A673 (cell line): Measurements from ENCODE around the gene UBN2.

Experiments used
- CTCF ChIP-seq: fragments of 300-800, 200-600 bp; sonication (generic); conservative IDR thresholded peaks from 2 replicates; pipeline ENCODE4 v1.5.1; 2017; ENCODE audit warnings: low read depth, mild to moderate bottlenecking, antibody characterized with exemption, low read length, moderate library complexity, mixed read lengths
- EZH2 ChIP-seq: fragments of 200-600 bp; sonication (generic); IDR thresholded peaks from 2 replicates; pipeline ENCODE4 v1.6.1; 2017; ENCODE audit warnings: borderline replicate concordance, low read depth, mild to moderate bottlenecking, mixed read lengths, antibody characterized with exemption, low read length; ENCODE audit not compliant: poor library complexity, severe bottlenecking

GRCh38 chr7:139182363-139182762, 48.7 kb upstream of the UBN2 start:
- TF ChIP-seq CTCF (no peak), EZH2 (no peak)
